Fibroblast of lung (primary cell): ENCODE measurements around the gene SDR39U1. TPM values are rescaled to one million over a fixed set of nuclear protein-coding genes. Genes with fewer than 3 reads are reported as not detected.
A peak's percentile ranks its signal among the peaks of the same experiment; 100 is the strongest.

Experiments used
- DNase-seq, 2 donors: peaks; one replicate each; pipeline versions ENCODE4 v3.0.0 to v3.0.0-alpha.2; 2010; ENCODE audit warnings: low read depth in 2 of 2
- H2AFZ ChIP-seq: 2 replicates; pipeline ENCODE4 v1.5.1; 2012; ENCODE audit warnings: low read length, control low read depth, inconsistent platforms
- H3K27ac ChIP-seq: 2 replicates; pipeline ENCODE4 v1.5.1; 2011; ENCODE audit warnings: low read length, control low read depth; ENCODE audit not compliant: insufficient read depth
- H3K27me3 ChIP-seq: 2 replicates; pipeline ENCODE4 v1.5.1; 2011; ENCODE audit warnings: mild to moderate bottlenecking, low read length; ENCODE audit not compliant: control insufficient read depth, insufficient read depth
- H3K36me3 ChIP-seq: 2 replicates; pipeline ENCODE4 v1.5.1; 2011; ENCODE audit warnings: low read length; ENCODE audit not compliant: control insufficient read depth, insufficient read depth
- H3K4me1 ChIP-seq: 2 replicates; pipeline ENCODE4 v1.5.1; 2011; ENCODE audit warnings: low read length; ENCODE audit not compliant: control insufficient read depth, insufficient read depth; ENCODE audit errors: extremely low read depth
- H3K4me2 ChIP-seq: 2 replicates; pipeline ENCODE4 v1.5.1; 2011; ENCODE audit warnings: low read length, control low read depth; ENCODE audit not compliant: insufficient read depth; ENCODE audit errors: extremely low read depth
- H3K4me3 ChIP-seq, 4 experiments: fragments of 200-600 bp in 1 of 4; sonication (generic) in 1 of 4; replicated peaks in 1 of 4; 2 replicates each; pipeline ENCODE4 v1.5.1; 2011 to 2016; ENCODE audit warnings: low read length in 4 of 4, low read depth in 3 of 4, mild to moderate bottlenecking in 3 of 4, control low read depth in 2 of 4, inconsistent platforms in 1 of 4, mixed read lengths in 1 of 4; ENCODE audit not compliant: insufficient read depth in 1 of 4; ENCODE audit errors: control extremely low read depth in 1 of 4
- H3K79me2 ChIP-seq: 2 replicates; pipeline ENCODE4 v1.5.1; 2012; ENCODE audit warnings: mild to moderate bottlenecking, low read length, inconsistent platforms; ENCODE audit not compliant: control insufficient read depth, insufficient read depth
- H3K9ac ChIP-seq: 2 replicates; pipeline ENCODE4 v1.5.1; 2011; ENCODE audit warnings: mild to moderate bottlenecking, low read length, control low read depth; ENCODE audit not compliant: insufficient read depth
- H3K9me3 ChIP-seq: 2 replicates; pipeline ENCODE4 v1.5.1; 2012; ENCODE audit warnings: low read depth, low read length; ENCODE audit not compliant: control insufficient read depth, insufficient read depth
- H4K20me1 ChIP-seq: 2 replicates; pipeline ENCODE4 v1.5.1; 2011; ENCODE audit warnings: low read length; ENCODE audit not compliant: control insufficient read depth, insufficient read depth; ENCODE audit errors: extremely low read depth
- CTCF ChIP-seq, 2 donors: IDR thresholded peaks in 1 of 2; conservative IDR thresholded peaks in 1 of 2; 1 replicate in 1 of 2; 2 replicates in 1 of 2; pipeline ENCODE4 v1.5.1; 2011 to 2012; ENCODE audit warnings: low read length in 2 of 2, control low read depth in 1 of 2, inconsistent platforms in 1 of 2, low read depth in 1 of 2, mild to moderate bottlenecking in 1 of 2
- EZH2 ChIP-seq: IDR thresholded peaks from 2 replicates; pipeline ENCODE4 v1.5.1; 2012; ENCODE audit warnings: low read length, control low read depth, mild to moderate bottlenecking; ENCODE audit errors: missing control alignments
- polyA plus RNA-seq, 2 donors: library from polyadenylated mRNA; depleted of rRNA in 1 of 2; stranded (reverse) in 1 of 2; unstranded in 1 of 2; fragments of >200 nt; gene quantifications; 2 replicates each; pipeline ENCODE4 v1.2.1, GENCODE V29; 2011 to 2012; ENCODE audit warnings: missing spikeins in 1 of 2
- total RNA-seq: library from RNA; depleted of rRNA; stranded (reverse); fragments of >200 nt; gene quantifications from 2 replicates; pipeline ENCODE4 v1.2.1, GENCODE V29; 2014

The SDR39U1 gene
- total and polyA plus RNA-seq, 2 donors (not counting 1 experiment from before 2014, with no cell fraction given) = 9.9 to 24.7 TPM

- H3K4me1 ChIP-seq = peaks cover 7% of the 10 kb centered on the region
- no peaks in the 10 kb centered on the region for H3K36me3 ChIP-seq
- no peaks in the 10 kb centered on the region for H3K9me3 ChIP-seq
- peak overlapping the region in 2 of 4 experiments; percentile 37 to 71 for H3K4me3 ChIP-seq
- no peak overlapping the region for H3K4me2 ChIP-seq
- H4K20me1 ChIP-seq = no peaks in the 10 kb centered on the region
- no peaks in the 10 kb centered on the region for H3K79me2 ChIP-seq
- no peak overlapping the region for H3K9ac ChIP-seq
- H3K27me3 ChIP-seq = no peaks in the 10 kb centered on the region
- no peak overlapping the region for H2AFZ ChIP-seq
- H3K27ac ChIP-seq = no peak overlapping the region
- DNase-seq = peak in 1 of 2 donors; percentile 29
- TF ChIP-seq EZH2 (no peak), CTCF (conservative IDR thresholded peaks at IDR 0.05 in 1 of 2, IDR thresholded peaks at IDR 0.05 in 1 of 2; ENCODE audit: low read depth in 1 of 2, low read length in 2 of 2) (no peak)
These were observed 44.3 kb downstream of the SDR39U1 start for GRCh38 chr14:24398293-24398652.

- H4K20me1 ChIP-seq = no peaks in the 10 kb centered on the region
- DNase-seq = no peak
- H3K36me3 ChIP-seq = no peaks in the 10 kb centered on the region
- H3K4me2 ChIP-seq = no peak overlapping the region
- no peak overlapping the region for H3K9ac ChIP-seq
- H3K27me3 ChIP-seq = no peaks in the 10 kb centered on the region
- TF ChIP-seq CTCF (conservative IDR thresholded peaks at IDR 0.05 in 1 of 2, IDR thresholded peaks at IDR 0.05 in 1 of 2; ENCODE audit: low read depth in 1 of 2, low read length in 2 of 2) (no peak), EZH2 (no peak)
- H2AFZ ChIP-seq = no peak overlapping the region
- no peaks in the 10 kb centered on the region for H3K79me2 ChIP-seq
- H3K9me3 ChIP-seq = no peaks in the 10 kb centered on the region
- H3K27ac ChIP-seq = no peak overlapping the region
- peaks cover 4% of the 10 kb centered on the region for H3K4me1 ChIP-seq
- peak overlapping the region in 2 of 4 experiments; percentile 37 to 71 for H3K4me3 ChIP-seq
These were observed 44.8 kb downstream of the SDR39U1 start for GRCh38 chr14:24397639-24398292.

- H4K20me1 ChIP-seq = no peaks in the 10 kb centered on the region
- H2AFZ ChIP-seq = no peak overlapping the region
- H3K36me3 ChIP-seq = no peaks in the 10 kb centered on the region
- no peaks in the 10 kb centered on the region for H3K79me2 ChIP-seq
- TF ChIP-seq CTCF (conservative IDR thresholded peaks at IDR 0.05 in 1 of 2, IDR thresholded peaks at IDR 0.05 in 1 of 2; ENCODE audit: low read depth in 1 of 2, low read length in 2 of 2) (no peak), EZH2 (no peak)
- H3K27me3 ChIP-seq = no peaks in the 10 kb centered on the region
- no peaks in the 10 kb centered on the region for H3K9me3 ChIP-seq
- peak in 1 of 2 donors; percentile 21 for DNase-seq
- no peak overlapping the region for H3K27ac ChIP-seq
- H3K9ac ChIP-seq = no peak overlapping the region
- peaks cover 4% of the 10 kb centered on the region for H3K4me1 ChIP-seq
- H3K4me3 ChIP-seq = no peak overlapping the region
- H3K4me2 ChIP-seq = no peak overlapping the region
These were observed 46.7 kb downstream of the SDR39U1 start for GRCh38 chr14:24395609-24396582.
